PFSK-1 (cell line): ENCODE measurements around the gene TPMT.

Experiments used
- FOXP2 ChIP-seq: optimal IDR thresholded peaks from 2 replicates; pipeline ENCODE3; 2011; ENCODE audit warnings: borderline replicate concordance, control low read depth, inconsistent platforms; ENCODE audit not compliant: insufficient read depth; ENCODE audit errors: extremely low read length, extremely low read depth
- POLR2AphosphoS5 ChIP-seq: IDR thresholded peaks from 2 replicates; pipeline ENCODE4 v1.6.1; 2012; ENCODE audit warnings: low read depth, mild to moderate bottlenecking, control low read depth, low read length, moderate library complexity
- REST ChIP-seq, 2 experiments: IDR thresholded peaks; 2 replicates each; pipeline versions ENCODE4 v1.6.1 to v1.8.0; 2011 to 2012; ENCODE audit warnings: low read depth in 2 of 2, low read length in 2 of 2, control low read depth in 1 of 2, inconsistent platforms in 1 of 2, mild to moderate bottlenecking in 1 of 2, moderate library complexity in 1 of 2; ENCODE audit not compliant: insufficient read depth in 1 of 2
- SIN3A ChIP-seq: IDR thresholded peaks from 2 replicates; pipeline ENCODE4 v1.6.1; 2012; ENCODE audit warnings: mild to moderate bottlenecking, low read length, moderate library complexity, borderline replicate concordance; ENCODE audit not compliant: insufficient read depth
- TAF1 ChIP-seq: IDR thresholded peaks from 2 replicates; pipeline ENCODE4 v1.6.1; 2012; ENCODE audit warnings: low read length, control low read depth, borderline replicate concordance; ENCODE audit not compliant: insufficient read depth

The TPMT gene

DNA sequence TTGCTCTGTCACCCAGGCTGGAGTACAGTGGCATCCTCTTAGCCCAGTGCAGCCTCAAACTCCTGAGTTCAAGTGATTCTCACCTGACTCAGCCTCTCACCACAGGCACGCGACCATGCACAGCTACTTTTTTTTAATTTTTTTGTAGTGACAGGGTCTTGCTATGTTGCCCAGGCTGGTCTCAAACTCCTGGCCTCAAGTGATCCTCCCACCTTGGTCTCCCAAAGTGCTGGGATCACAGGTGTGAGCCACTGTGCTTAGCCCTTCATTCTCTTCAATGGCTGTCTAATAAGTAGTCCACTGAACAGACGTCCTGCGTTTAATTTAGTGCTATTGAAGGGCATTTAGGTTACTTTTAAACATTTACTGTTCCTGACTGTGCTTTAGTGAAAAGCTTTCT, 27.7 kb upstream of the TPMT start:
- TF ChIP-seq SIN3A (no peak), TAF1 (no peak), REST (IDR thresholded peaks at IDR 0.05; ENCODE audit: insufficient read depth in 1 of 2, low read depth in 2 of 2, low read length in 2 of 2) (no peak), POLR2AphosphoS5 (no peak), FOXP2 (no peak)

DNA sequence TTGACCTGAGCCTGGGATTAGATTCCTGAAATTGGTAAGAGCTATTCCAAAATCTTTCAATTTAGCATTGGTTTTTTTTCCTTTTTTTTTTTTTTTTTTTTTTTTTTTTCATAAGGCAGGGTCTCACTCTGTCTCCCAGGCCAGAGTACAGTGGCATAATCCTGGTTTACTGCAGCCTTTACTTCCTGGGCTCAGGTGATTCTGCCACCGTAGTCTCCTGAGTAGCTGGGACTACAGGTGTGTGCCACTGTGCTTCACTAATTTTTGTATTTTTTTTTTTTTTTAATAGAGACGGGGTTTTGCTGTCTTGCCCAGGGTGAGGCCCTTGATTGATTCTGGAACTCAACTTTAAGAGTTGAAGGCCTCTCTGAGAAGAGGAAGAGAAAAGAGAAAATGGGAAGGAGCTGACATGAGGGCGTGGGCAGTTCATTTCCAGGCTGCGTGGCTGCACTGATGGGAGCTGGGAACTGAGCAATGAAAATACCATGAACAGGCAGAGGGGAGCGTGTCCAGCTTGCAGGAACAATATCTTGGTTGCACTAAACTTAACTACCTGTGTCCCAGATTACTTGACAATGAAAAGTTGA, 25.0 kb upstream of the TPMT start:
- TF ChIP-seq TAF1 (no peak), SIN3A (no peak), POLR2AphosphoS5 (no peak), REST (IDR thresholded peaks at IDR 0.05; ENCODE audit: insufficient read depth in 1 of 2, low read depth in 2 of 2, low read length in 2 of 2) (no peak), FOXP2 (no peak)

GRCh38 chr6:18178960-18179615, 24.2 kb upstream of the TPMT start:
- TF ChIP-seq TAF1 (no peak), SIN3A (no peak), REST (IDR thresholded peaks at IDR 0.05; ENCODE audit: insufficient read depth in 1 of 2, low read depth in 2 of 2, low read length in 2 of 2) (no peak)

DNA sequence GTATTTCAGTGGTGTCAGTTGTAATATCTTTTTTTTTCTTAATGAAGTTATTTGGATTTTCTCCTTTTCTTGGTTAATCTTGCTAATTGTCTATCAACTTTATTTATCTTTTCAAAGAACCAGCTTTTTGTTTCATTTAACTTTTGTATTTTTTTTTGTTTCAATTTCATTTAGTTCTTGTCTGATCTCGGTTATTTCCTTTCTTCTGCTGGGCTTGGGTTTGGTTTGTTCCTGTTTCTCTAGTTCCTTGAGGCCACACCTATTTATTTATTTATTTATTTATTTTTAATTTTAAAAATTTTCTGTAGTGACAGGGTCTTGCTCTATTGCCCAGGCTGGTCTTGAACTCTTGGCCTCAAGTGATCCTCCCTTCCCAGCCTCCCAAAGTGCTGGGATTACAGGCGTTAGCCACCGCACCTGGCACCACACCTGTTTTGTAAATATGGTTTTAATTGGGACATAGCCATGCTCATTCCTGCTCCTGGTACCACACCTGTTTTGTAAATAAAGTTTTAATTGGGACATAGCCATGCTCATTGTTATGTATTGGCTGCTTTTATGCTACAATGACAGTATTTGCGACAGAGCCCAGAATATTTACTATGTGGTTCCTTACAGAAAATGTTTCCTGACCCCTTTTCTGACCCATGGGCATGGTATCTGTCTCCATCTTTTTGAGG, 22.5 kb upstream of the TPMT start:
- TF ChIP-seq TAF1, result no peak
- TF ChIP-seq POLR2AphosphoS5, result no peak
- no peak for TF ChIP-seq FOXP2
- TF ChIP-seq SIN3A, result no peak
- TF ChIP-seq REST (IDR thresholded peaks at IDR 0.05; ENCODE audit: insufficient read depth in 1 of 2, low read depth in 2 of 2, low read length in 2 of 2), result no peak
